ENCODE measurements around the gene HLCS. TPM values are rescaled to one million over a fixed set of nuclear protein-coding genes. Genes with fewer than 3 reads are reported as not detected.

HLCS gene
- total and polyA plus RNA-seq, 2 of the 8 experiments (the other 6 are each of a cell fraction or from before 2014, with no cell fraction given), result 4.7 to 12.2 TPM

DNA sequence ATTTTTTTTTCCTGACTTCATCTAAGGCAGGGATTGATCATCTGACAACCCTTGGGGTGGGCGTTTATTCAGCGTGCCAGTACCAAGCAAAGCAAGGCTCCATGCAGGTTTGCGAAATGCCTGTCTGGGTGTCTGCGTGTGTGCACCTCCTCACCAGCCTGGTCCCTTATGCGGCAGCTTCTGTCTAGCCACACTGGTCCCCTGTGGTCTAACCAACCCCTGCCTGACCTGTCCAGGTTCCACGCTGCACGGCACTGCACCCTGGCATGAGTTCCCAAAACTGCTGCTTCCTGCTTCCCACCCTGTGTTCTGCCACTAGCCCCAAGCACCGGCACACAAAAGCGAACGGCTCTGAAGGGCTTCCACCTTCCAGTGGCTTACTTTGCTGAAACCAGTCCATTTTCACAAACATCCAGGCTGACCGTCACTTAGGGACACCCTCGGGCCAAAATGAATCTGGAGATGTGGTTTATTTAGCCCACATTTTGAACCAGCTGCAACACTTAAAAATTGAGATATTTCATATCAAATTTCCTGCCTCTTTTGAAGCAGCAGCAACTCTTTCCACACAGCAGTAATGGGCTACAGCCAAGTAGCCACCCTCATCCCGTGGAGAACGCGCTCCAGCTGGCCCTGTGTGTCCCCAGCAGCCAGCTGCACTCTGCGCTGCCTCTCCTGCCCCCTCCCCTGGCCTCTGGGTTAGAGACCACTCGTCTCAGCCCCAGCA is 55.7 kb downstream of the HLCS start:
- FAIRE-seq, result no peak
- H3K23me2 ChIP-seq (ENCODE audit: low read depth, low read length), result no peaks in the 10 kb centered on the region
- peak overlapping the region; percentile 81; the same call in 1 of the 2 replicates for H2BK12ac ChIP-seq (ENCODE audit: low read depth, low read length)
- WGBS, 2 experiments (ENCODE audit: extremely low coverage in 1 of 2, insufficient coverage in 1 of 2, insufficient read length in 1 of 2, insufficient replicate concordance in 2 of 2, low coverage in 1 of 2, low lambda C conversion rate in 2 of 2, missing lambda C conversion rate in 1 of 2), result 91% methylated on average over 17 of the region's 17 CpGs; no CpG with 5 or more reads in 1 of the 2 experiments
- H3K27me3 ChIP-seq (replicated peaks in 1 of 4; ENCODE audit: control insufficient read depth in 3 of 4, extremely low read depth in 1 of 4, insufficient read depth in 3 of 4, low read length in 3 of 4), result no peaks in the 10 kb centered on the region
- H3K23ac ChIP-seq (ENCODE audit: insufficient read length), result no peak overlapping the region
- H2BK120ac ChIP-seq (replicated peaks; ENCODE audit: low read depth, low read length), result no peak overlapping the region
- peaks cover 2% of the 10 kb centered on the region; the same call in 1 of the 2 replicates for H3K79me1 ChIP-seq (ENCODE audit: low read depth, low read length)
- H2AK5ac ChIP-seq (ENCODE audit: low read depth, low read length), result peak overlapping the region; percentile 82; the same call in 1 of the 2 replicates
- H3K4me2 ChIP-seq (ENCODE audit: insufficient read depth in 1 of 2, low read depth in 2 of 2, low read length in 2 of 2), result no peak overlapping the region
- no peak overlapping the region for H3K18ac ChIP-seq (ENCODE audit: extremely low read depth, low read length)
- no peak for DNase-seq (ENCODE audit: low read depth in 1 of 2, low spot score in 2 of 2)
- H2BK20ac ChIP-seq (ENCODE audit: low read length), result 0 out of 2 replicates have a peak overlapping the region, but pooled peaks have one; percentile 34
- H3K27ac ChIP-seq (ENCODE audit: low read depth, low read length), result no peak overlapping the region
- no peak overlapping the region for H3K4me3 ChIP-seq (ENCODE audit: extremely low read depth in 1 of 4, insufficient read depth in 2 of 4, low read depth in 3 of 4, low read length in 4 of 4)
- H3K4ac ChIP-seq (replicated peaks; ENCODE audit: insufficient read length, low read depth, low read length), result no peak overlapping the region
- no peak overlapping the region for H2BK5ac ChIP-seq (ENCODE audit: low read depth, low read length)
- CTCF ChIA-PET (ENCODE audit: partially characterized antibody), result interaction anchor here (0.6 kb wide), 1 partner anchor 158 kb away, joined by 3 read pairs; no protein-coding TSS in a partner anchor
- no peak overlapping the region for H3K56ac ChIP-seq (replicated peaks; ENCODE audit: insufficient read length, low read depth, low read length)
- POLR2A ChIA-PET (ENCODE audit: partially characterized antibody), result no interaction called here
- no peak overlapping the region for H4K91ac ChIP-seq (replicated peaks; ENCODE audit: insufficient read length, low read length)
- no peak overlapping the region for H2BK15ac ChIP-seq (ENCODE audit: low read length)
- H3K36me3 ChIP-seq (ENCODE audit: control insufficient read depth in 2 of 4, insufficient read depth in 4 of 4, low read length in 3 of 4), result no peaks in the 10 kb centered on the region
- no peaks in the 10 kb centered on the region for H4K20me1 ChIP-seq (replicated peaks in 1 of 2; ENCODE audit: control insufficient read depth in 1 of 2, insufficient read depth in 2 of 2, low read length in 2 of 2)
- no peak overlapping the region for H2AFZ ChIP-seq (ENCODE audit: low read length)
- no peak overlapping the region for H4K5ac ChIP-seq (ENCODE audit: insufficient read length, low read depth, low read length)
- peaks cover 0 to 14% (median 7%) of the 10 kb centered on the region in 4 experiments; a peak in 6 of 7 replicates for H3K4me1 ChIP-seq (replicated peaks in 1 of 4; ENCODE audit: control insufficient read depth in 3 of 4, insufficient read depth in 4 of 4, low read length in 3 of 4)
- H4K8ac ChIP-seq (ENCODE audit: extremely low read depth, insufficient read depth, low read length), result no peak overlapping the region
- H3K9ac ChIP-seq (replicated peaks in 1 of 4; ENCODE audit: extremely low read depth in 1 of 4, low read depth in 3 of 4, low read length in 3 of 4), result no peak overlapping the region
- H3K9me3 ChIP-seq (ENCODE audit: insufficient read depth in 2 of 2, low read depth in 1 of 2, low read length in 1 of 2), result no peaks in the 10 kb centered on the region
- no peaks in the 10 kb centered on the region for H3K79me2 ChIP-seq (ENCODE audit: control insufficient read depth in 1 of 2, insufficient read depth in 2 of 2, low read length in 2 of 2)
- H3K14ac ChIP-seq (ENCODE audit: insufficient read length), result no peak overlapping the region
- TF ChIP-seq SP4 (IDR thresholded peaks at IDR 0.05; ENCODE audit: low read length), result no peak
- TF ChIP-seq SAP30 (IDR thresholded peaks at IDR 0.05; ENCODE audit: insufficient read depth, insufficient replicate concordance, low read length), result no peak
- no peak for TF ChIP-seq GTF2F1 (IDR thresholded peaks at IDR 0.05; ENCODE audit: borderline replicate concordance, low read depth, low read length)
- TF ChIP-seq POU5F1 (IDR thresholded peaks at IDR 0.05; ENCODE audit: low read depth, low read length), result no peak
- TF ChIP-seq TEAD4 (IDR thresholded peaks at IDR 0.05; ENCODE audit: low read depth, low read length), result no peak
- no peak for TF ChIP-seq TAF7 (optimal IDR thresholded peaks at IDR 0.05; ENCODE audit: borderline replicate concordance, low read depth, low read length)
- no peak for TF ChIP-seq RBBP5 (IDR thresholded peaks at IDR 0.05; ENCODE audit: borderline replicate concordance, low read depth, low read length)
- no peak for TF ChIP-seq TAF1 (IDR thresholded peaks at IDR 0.05; ENCODE audit: low read depth, low read length)
- no peak for TF ChIP-seq BRCA1 (IDR thresholded peaks at IDR 0.05; ENCODE audit: low read depth, low read length)
- no peak for TF ChIP-seq EGR1 (IDR thresholded peaks at IDR 0.05; ENCODE audit: borderline replicate concordance, low read depth, low read length)
- TF ChIP-seq SIRT6 (IDR thresholded peaks at IDR 0.05; ENCODE audit: low read length), result no peak
- TF ChIP-seq BACH1 (IDR thresholded peaks at IDR 0.05; ENCODE audit: low read length), result no peak
- no peak for TF ChIP-seq KDM1A (IDR thresholded peaks at IDR 0.05; ENCODE audit: borderline replicate concordance, low read length)

All from H1 (cell line).